ENCODE measurements around the gene RGP1.
A peak's percentile ranks its signal among the peaks of the same experiment; 100 is the strongest.

Gene RGP1

GRCh38 chr9:35741740-35742139 lies 7.3 kb upstream of the RGP1 start:
- FAIRE-seq: no peak
- DNase-seq (ENCODE audit: insufficient read length, low spot score): no peak

GRCh38 chr9:35743452-35743851 lies 5.6 kb upstream of the RGP1 start:
- DNase-seq (ENCODE audit: insufficient read length, low spot score) (no peak), FAIRE-seq (no peak)

- no peak for FAIRE-seq
Measured at GRCh38 chr9:35743880-35744518, 5.1 kb upstream of the RGP1 start.

GRCh38 chr9:35745569-35745968 lies 3.5 kb upstream of the RGP1 start:
- no peak for DNase-seq (ENCODE audit: insufficient read length, low spot score)
- FAIRE-seq: no peak

More at GRCh38 chr9:35743880-35744518, 5.1 kb upstream of the RGP1 start:
- no peak for DNase-seq (ENCODE audit: insufficient read length, low spot score)

GRCh38 chr9:35746583-35746982 lies 2.5 kb upstream of the RGP1 start:
- no peak for DNase-seq (ENCODE audit: insufficient read length, low spot score)
- FAIRE-seq: no peak

GRCh38 chr9:35748242-35748857 lies 737 bp upstream of the RGP1 start:
- peak; percentile 71 for FAIRE-seq
- DNase-seq (ENCODE audit: insufficient read length, low spot score): no peak

- no peak for DNase-seq (ENCODE audit: insufficient read length, low spot score)
Measured at GRCh38 chr9:35749515-35750255, 598 bp downstream of the RGP1 start.

GRCh38 chr9:35750256-35750531 lies 1.1 kb downstream of the RGP1 start:
- FAIRE-seq (no peak), DNase-seq (ENCODE audit: insufficient read length, low spot score) (no peak)

More at GRCh38 chr9:35749515-35750255, 598 bp downstream of the RGP1 start:
- FAIRE-seq: peak; percentile 80

GRCh38 chr9:35753466-35753865 lies 4.4 kb downstream of the RGP1 start:
- no peak for DNase-seq (ENCODE audit: insufficient read length, low spot score)
- FAIRE-seq: no peak

- no peak for FAIRE-seq
- no peak for DNase-seq (ENCODE audit: insufficient read length, low spot score)
Measured at GRCh38 chr9:35754264-35754663, 5.2 kb downstream of the RGP1 start, which contains the start of gene MSMP. Gene MSMP, minus strand, starts transcription at chr9:35754276. Its CDS starts 147 bp downstream, at chr9:35754129.

- DNase-seq (ENCODE audit: insufficient read length, low spot score) (no peak), FAIRE-seq (no peak)
Measured at GRCh38 chr9:35755071-35755470, 6.0 kb downstream of the RGP1 start.

- DNase-seq (ENCODE audit: insufficient read length, low spot score): peak; percentile 53
- FAIRE-seq: peak; percentile 86
Measured at GRCh38 chr9:35756275-35757225, 7.5 kb downstream of the RGP1 start.

GRCh38 chr9:35757226-35757891 lies 8.3 kb downstream of the RGP1 start:
- DNase-seq (ENCODE audit: insufficient read length, low spot score) (no peak), FAIRE-seq (peak; percentile 96)

GRCh38 chr9:35757892-35758275 lies 8.8 kb downstream of the RGP1 start:
- FAIRE-seq (peak; percentile 37), DNase-seq (ENCODE audit: insufficient read length, low spot score) (no peak)

GRCh38 chr9:35758475-35759050 lies 9.5 kb downstream of the RGP1 start:
- FAIRE-seq: peak; percentile 76
- no peak for DNase-seq (ENCODE audit: insufficient read length, low spot score)

- FAIRE-seq (no peak), DNase-seq (ENCODE audit: insufficient read length, low spot score) (no peak)
Measured at GRCh38 chr9:35759795-35760194, 10.7 kb downstream of the RGP1 start.

- no peak for DNase-seq (ENCODE audit: insufficient read length, low spot score)
- FAIRE-seq: no peak
Measured at GRCh38 chr9:35760651-35761050, 11.6 kb downstream of the RGP1 start.

GRCh38 chr9:35763181-35763580 lies 14.1 kb downstream of the RGP1 start:
- DNase-seq (ENCODE audit: insufficient read length, low spot score): no peak
- no peak for FAIRE-seq

GRCh38 chr9:35763803-35764202 lies 14.7 kb downstream of the RGP1 start:
- DNase-seq (ENCODE audit: insufficient read length, low spot score) (no peak), FAIRE-seq (peak; percentile 8)

- FAIRE-seq (no peak), DNase-seq (ENCODE audit: insufficient read length, low spot score) (no peak)
Measured at GRCh38 chr9:35766997-35767396, 17.9 kb downstream of the RGP1 start.
